Esophagus mucosa (tissue), 1 donor: ENCODE results near the gene CHRNA7. TPM values are rescaled to one million over a fixed set of nuclear protein-coding genes. Genes with fewer than 3 reads are reported as not detected.

Experiments
- ATAC-seq: fragments of 200-7000 bp; cut with Tn5 transposase; one replicate; pipeline ENCODE4 v1.9.1; 2020
- total RNA-seq: library from RNA; stranded (reverse); gene quantifications from one replicate; pipeline ENCODE4 v1.2.4, GENCODE V29; 2023
- donor health status: DM: yes; HTN: yes; CAD: no.

Gene CHRNA7
- total RNA-seq, 1 donor from 2014 or later, result 0.76 TPM

DNA sequence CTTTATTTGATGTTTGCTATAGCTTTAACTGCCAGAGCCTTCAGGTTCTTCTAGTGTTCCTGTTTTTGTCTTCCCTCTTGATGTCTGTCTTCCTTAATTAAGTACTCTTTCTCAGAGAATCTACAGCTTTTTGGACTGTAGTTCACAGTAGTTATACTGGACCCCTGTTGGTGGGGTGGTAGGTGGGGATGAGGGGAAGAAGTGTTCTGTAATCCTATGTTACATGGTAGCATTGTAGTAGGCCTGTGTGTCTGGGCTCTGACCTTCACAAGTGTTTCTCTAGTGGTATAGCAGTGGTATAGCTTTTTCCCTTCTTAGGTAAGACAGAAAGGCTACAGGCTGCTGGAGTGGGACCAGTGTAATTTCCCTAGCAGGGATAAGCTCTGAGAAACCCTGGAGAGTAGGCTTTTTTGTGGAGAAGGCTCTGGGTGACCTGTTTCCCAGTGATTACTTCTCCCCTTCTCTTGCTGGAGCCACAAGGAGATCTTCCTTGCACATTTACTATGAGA, 59.6 kb downstream of the CHRNA7 start:
- ATAC-seq, result no peak

DNA sequence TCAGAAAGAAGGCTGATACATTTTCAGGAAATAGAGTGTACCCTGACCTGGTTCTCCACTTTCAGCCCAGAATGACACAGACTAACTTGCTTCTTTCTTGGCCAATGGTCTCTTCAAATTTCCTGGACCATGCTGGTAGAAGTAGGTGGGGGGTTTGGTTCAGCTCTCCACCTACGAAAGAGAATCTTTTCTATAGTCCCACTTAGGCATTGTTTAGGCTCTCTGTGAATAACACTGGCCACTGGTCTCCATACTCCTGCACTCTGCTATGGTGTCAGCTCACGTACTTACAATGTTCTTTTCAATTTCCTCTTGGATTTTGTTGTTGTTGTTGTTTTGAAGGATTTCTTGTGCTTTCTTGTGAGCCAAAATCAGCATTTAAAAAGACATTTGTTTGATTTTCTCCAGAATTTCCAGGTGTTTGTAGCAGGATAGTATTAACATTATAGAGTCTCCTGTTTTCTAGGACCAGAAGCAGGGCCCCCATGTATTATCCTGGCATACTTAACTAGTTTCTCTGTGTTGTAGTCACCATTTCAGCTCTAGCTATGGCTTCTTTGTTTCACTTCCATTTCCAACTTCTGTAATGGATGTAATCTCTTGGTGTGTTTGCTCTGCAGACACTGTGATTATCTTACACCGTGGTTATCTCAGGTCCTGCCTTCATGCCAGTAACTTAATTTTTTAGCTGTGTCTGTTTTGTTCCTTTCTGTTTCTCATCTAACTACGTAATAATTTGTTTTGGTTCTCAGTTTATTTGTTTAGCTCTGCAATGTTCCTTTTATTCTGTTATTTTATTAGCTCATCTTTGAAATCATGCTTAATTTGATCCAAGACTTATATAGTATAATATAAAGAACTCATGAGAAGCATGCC, 61.4 kb downstream of the CHRNA7 start:
- ATAC-seq, result no peak

DNA sequence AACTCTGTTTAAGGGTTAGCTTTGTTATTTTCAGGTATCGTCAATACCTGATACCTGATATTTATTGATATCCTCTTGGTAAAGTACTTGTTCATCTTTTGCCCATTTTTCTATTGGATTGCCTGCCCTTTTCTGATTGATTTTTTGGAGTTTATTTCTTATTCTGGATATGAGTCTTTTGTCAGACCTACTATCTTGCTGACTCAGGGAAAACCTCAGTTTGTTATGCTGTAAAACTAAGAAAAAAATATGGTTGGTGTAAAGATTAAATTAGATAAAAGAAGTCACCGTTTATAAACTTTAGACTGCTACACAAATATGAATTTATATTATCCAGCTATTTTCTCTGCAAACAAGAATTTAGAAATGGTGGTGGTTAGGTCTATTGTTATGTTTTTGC, 65.9 kb downstream of the CHRNA7 start:
- no peak for ATAC-seq

DNA sequence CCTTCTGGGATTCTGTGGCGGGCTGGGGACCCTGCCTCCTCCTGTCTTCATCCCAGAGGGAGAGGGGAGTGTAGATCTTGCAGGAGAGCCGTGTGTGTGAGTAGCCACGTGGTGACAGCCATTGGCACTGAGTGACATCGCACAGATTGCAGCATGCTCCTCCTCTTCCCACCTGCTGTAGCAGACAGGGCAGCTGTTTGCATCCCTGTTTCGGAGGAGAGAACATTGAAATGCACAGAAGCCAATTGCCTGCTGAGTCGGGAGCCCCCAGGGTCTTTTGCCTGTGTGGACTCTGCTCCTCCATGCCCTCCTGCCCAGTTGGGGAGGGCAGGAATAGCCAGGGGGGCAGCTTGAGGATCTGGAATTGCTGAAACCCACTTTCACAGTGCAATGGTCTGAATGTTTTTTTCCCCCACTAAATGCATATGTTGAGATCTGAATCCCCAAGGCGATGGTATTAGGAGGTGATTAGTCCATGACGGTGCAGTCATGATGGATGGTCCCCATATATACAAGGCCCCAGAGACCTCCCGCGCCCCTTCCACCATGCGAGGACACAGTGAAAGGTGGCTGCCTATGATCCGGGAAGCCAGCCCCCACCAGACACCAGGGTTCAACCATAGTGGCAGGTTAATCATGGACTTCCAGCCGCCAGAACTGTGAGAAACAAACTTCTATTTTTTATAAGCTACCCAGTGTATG, 66.8 kb downstream of the CHRNA7 start:
- no peak for ATAC-seq

DNA sequence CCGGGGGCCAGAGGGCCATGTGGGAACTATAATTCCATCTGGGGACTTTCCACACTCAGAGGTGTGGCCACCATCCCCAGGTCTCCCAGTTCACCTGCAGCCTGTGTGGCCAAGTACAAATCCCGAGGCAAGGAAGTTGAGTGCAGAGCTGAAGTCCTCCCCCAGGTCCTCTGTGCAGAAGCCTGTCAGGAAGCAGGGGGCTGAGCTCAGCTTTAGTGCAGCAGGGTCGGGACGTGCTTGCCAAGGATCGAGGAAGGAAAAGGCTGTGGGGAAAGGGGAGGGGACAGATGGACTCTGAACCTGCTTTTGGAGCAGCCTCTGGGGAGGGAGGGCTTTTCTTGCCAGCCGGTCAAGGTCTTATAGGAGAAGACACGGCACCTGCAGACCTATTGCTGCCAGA, 67.7 kb downstream of the CHRNA7 start:
- ATAC-seq, result no peak

DNA sequence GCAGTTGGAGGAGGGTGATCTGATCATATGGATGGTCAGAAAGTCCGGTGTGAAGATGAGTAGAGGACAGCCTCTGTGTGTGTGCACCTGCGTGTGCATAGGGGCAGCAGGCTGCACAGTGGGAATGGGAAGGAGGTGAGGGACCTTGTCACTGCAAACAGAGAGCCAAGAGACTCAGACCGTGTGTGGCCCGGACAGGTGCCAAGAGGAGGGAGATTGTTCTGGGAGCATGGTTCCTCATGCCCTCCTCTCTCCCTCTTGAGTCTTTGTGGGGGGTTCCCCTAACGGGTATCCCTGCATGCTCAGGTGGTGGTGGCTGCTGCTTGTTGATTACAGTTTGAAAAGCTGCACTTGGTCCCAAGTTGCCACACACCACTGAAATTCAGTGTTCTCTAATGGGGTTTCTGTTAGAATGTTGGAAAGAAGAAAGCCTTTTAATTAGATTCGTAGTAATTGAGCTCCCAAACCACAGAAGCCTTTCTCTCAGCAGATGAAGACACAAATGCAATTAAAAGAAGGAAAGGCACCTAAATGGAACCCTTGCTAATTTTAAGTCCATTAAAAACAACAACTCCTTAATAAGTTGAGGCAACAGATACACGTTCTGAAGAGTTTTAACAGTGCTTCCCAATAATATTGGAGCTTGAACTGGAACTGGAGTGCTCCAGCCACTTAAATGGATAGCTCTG, 68.9 kb downstream of the CHRNA7 start:
- ATAC-seq, result no peak

DNA sequence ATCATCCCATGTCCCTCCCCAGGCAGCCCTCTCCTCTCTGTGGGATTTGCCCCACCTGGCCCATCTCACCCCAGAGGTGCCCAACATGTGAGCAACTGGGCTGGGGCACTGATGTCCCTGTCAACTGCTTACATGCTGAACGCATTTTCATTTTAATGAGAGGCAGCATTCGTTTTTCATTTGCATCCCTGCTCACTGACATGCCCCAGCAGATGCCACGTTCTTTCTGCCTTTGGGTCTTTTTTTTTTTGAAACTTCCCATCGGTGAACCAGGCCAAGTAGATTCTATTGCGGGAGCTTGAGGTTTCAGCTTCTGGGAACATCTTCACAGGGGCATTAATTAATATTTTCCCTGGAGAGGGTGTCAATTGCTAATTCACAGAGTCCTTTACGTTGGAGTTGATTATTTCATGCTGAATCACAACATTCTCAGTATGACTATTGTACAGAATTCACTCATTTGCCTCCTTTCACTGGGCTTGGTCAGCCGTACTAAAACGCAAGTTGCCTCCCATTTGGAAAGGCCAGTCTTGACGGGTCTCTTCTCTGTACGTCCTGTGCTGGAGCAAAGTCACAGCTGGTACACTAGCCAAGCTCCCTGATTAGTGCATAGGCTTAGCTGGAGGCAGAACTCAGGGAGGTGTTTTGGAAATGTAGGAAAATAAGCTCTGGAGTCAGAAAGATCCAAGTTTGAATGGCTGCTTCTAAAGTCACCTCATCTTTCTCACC, 69.8 kb downstream of the CHRNA7 start:
- ATAC-seq, result no peak

DNA sequence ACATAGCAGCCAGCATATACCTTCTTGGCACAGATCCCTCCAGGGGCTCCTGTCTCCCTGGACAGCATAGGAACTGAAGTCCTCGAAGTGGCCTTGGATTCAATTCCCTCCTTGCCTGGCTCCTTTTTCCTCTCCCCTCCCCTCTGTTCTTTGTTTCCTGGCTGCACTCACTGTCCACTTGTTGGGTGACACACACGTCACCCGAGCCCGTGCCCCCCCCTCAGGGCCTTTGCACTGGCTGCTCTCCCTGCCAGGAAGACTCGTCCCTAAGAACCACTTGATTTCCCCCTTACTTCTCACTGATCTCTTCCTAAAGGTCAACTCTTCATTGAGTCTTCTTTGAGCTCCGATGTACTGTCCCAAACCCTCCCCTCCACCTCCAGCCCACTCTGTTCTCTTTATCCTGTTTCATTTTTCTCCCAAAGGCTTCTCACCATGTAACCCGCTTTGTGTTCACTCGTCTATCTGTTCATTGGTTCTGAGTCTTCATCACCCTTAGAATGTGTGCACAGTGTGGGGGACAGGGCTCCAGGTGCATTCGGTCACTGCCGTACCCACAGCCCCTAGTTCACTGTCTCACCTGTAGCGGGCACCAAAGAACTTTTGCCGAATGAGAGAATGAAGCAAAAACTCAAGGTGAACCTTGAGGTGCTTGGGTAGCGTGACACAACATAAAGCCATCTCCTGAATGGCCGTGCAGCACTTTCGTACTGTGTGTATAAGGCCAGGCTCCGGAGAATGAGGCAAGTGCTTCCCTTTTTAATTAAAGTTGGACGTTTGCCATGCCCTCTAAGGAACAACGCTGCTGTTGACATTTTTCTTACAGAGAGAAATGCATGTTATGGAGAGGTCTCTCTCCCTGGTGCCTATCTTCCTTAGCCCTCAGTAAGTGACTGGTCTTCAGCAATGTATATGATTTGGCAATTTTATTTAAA, 74.0 kb downstream of the CHRNA7 start:
- ATAC-seq, result no peak

DNA sequence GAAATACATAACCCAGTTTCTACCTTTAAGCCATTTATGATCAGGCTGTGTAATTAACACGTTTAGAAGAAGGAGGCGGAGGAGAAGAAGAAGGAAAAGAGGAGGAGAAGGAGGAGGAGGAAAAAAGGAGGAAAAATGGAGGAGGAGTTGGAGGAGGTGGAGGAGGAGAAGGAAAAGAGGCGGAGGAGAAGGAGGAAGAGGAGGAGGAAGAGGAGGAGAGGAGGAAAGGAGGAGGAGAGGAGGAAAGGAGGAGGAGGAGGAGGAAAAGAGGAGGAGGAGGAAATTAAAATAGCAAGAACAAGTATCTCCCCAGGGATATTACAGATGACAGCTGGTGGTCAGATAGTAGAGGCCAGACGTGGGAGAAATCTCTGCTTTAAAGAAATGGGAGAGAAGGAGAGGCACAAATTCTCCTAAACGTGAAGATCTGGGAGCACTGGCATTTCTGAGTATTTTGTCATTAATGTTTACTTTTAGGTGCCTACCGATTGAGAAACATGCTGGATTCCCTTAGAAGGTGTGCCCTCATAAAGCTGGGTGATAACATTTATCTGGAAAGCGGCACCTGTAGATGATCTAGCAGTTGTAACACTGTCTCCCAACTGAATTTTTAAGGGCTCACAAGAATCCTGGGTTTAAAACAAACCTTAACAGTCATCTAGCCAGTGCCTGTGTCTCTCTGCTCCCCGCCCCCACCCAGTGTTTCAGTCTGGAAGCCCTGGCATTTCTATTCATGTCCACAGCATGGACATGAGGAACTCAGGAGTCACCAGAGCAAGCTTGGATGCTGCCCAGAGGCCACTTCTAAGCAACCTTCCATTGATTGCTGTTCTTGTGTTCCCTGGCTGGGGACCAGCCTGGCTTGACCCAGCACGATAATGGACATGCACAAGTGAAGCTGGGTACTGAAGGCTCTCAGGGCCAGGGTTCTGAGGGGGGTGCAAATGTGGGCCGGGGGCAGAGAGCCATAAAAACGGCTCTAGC, 75.2 kb downstream of the CHRNA7 start:
- no peak for ATAC-seq

DNA sequence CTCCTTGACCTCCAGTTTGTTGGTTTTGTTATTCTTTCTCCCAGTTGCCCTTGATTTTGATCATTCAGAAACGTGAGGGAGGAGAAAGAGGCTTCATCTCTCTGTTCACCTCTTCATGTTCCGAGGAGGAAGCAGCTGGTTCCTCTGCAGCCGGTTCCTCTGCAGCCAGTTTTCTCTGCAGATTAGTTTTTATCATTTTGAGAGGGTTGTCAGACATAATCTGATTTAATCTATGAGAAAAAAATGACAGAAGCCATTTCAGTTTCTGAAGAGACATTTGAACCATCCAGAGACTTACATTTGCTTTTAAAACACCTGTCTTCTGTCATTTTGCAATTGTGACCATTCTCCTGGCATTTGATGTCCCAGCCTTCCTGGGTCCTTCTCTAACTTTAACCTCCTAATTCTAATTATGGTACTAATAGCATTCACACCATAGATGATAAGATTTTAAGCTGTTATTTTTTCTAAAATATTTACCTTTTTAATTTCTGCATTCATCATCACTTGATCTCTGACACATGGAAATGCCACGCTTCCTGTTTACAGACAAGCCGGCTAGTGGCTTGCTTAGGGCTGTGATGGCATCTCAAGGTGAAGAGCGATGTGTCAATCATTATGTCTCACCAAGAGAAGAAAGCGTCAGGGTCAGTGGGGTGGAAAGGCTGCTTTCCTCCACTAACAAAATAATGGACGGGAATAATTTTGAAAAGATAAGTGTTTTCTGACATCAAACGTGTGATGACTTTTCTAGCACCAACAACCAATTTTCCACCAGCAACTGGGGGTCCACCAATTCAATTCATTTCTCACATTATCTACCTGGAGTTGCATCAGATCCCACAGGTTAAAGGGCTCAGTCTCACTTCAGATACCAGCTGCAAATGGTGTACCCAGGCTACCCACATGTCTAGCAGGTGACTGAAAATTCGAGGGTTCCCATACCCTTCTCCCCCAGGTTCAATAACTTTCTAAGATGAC, 76.4 kb downstream of the CHRNA7 start:
- ATAC-seq, result no peak

DNA sequence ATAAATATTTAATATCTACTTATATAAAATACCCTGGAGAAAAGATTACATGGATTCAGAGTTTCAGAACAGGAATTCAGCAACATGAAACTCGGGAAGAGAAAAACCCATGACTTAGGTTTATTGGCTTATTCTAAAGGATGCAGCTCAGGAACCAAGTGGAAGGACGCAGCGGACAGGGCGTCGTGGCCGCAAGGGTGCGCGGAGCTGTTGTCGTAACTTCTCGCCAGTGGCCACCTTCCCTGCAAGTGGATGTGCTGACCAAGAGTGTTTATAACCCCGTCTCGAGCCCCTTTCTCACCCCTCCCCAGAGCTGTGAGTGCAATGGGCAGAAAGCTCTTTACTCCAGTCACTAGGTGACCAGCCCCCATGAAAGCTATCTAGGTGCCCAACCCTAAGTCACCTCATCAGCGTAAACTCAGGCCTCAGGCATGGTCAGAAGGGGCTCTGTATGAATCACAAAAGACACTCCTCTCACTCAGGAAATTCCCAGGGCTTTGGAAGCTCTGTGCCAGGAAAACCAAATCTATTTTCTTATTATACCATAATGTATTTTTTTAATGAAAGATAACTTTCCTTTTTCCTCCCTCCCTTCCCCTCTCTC, 77.3 kb downstream of the CHRNA7 start:
- ATAC-seq, result no peak

DNA sequence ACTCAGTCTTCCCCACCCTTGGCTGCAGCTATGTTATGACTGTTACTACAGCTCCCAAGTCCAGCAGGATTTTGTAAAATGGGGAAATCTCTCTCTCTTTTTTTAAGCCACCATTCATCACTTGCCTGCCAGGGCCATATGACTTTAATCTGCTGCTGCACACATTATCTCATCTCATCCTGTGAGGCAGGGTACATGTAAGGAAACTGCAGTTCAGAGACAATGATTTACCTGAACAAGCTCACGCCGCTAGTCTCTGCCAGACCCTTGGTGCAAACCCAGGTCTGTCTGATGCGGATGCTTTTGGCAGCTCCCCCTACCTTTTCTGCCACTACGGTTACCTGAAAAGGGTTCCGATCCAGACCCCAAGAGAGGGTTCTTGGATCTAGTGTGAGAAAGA, 78.3 kb downstream of the CHRNA7 start:
- no peak for ATAC-seq

DNA sequence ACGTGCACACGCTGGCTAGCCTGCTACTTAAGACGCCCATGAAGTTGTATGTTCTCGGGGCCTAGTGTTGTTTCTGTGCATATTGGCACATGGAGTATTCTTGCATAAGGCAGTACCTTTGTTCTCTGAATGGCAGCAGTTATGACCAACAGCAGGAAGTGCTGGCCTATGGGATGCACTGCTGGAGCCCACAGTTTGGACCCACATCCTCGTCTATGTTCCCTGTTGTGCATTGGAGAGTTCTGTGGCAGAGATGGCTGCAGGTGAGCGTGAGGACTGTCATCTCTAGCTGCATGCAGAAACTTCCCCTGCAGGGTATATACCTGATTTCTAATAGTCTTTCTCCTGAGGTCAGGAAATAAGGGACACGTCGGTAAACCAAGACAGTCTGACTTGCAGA, 81.8 kb downstream of the CHRNA7 start:
- no peak for ATAC-seq

DNA sequence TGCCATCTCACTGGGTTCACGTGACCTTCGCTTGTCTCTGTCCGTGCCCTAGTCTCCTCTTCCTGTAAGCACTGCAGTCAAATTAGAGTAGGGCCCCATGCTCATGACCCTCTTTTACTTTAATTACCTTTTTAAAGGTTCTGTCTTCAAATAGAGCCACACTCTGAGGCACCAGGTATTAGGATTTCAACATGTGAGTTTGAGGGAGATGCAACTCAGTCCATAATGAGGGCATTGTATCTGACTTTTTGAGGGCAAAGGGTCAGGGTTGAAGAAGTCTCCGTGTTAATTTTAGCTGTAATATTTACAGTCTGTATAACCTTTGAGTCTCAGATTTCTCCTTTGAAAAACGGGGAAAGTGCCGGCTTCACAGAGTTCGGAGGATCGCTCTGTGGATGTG, 82.9 kb downstream of the CHRNA7 start:
- no peak for ATAC-seq

DNA sequence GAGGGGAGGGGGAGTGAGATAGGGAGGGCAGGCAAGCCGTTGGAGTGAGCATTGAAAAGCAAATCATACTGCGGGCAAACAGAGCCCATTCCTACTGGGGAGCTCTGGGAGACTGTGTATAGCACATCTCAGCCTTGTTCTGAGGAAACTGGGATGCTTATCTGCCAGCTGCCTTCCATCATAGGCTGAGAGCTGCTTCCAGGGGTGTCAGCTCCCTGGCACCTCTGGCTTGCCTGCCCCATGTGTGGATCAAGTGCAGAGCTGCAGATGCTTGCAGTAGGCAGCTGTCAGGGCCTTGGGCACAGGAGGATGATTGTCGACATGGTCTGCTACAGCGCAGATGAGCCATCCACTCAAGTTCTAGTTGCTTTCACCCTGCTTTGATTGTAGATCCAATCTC, 86.8 kb downstream of the CHRNA7 start:
- no peak for ATAC-seq

DNA sequence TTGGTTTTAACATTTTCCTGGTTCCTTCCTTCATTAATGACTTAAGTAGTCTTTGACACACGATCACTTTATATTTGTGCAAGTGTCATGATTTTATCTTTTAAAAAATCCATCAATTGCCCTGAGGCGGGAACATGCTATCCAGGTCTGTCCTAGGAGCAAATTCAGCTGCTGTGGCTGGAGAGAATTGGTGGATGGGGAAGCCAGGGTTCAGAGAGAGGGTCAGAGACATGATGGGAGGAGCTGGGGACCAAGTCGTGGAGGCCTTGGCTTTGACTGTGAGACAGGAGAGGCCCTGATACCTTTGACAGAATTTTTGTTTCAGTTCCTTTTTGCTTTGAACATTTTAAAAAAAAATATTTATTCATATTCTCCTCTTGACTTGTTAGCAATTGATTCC, 89.0 kb downstream of the CHRNA7 start:
- no peak for ATAC-seq

DNA sequence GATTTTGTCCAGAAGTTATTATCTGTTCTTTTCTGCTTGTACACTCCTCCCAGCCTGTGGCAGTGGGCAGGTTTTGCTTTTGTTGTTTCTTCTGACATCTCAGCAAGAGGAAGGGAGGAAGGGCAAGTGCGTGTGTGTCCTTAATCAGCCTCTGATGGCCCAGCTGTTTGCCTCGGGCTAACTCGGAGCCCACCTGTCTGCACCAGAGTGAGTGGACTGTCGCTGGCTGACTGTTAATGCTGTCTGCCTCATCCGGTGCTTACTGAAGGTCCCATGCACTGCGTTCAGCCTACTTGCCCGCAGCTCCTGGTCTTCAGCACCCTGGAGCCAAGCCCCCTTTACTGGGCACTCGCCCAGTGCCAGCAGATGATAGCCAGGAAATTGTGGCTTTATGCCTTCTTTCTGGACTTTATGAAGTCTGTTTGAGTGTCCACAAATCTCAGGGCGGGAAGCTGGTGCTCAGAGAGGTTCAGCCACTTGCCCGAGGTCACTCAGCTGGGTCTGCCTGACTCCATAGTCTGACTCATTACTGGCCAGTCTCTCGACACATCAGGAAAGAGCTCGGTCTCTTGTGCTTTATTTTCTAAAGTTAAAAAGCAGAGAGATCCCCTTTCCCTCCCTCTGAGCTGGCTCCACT, 89.5 kb downstream of the CHRNA7 start:
- ATAC-seq, result no peak
